Activated B cell treated with CpG ODN at 0.5 μM for 24 hours (primary cell): ENCODE results near the gene YWHAH. TPM values are rescaled to one million over a fixed set of nuclear protein-coding genes. Genes with fewer than 3 reads are reported as not detected.

ENCODE experiments used
- ATAC-seq: fragments of 200-7000 bp; cut with Tn5 transposase; one replicate; pipeline ENCODE4 v1.10.0; 2021; ENCODE audit warnings: low read depth, mild to moderate bottlenecking, moderate library complexity
- CTCF ChIA-PET: fragments of 350-600 bp; sonication (Branson Sonifier 250); formaldehyde crosslinking; loops from one replicate; lab custom pipeline; 2021; ENCODE audit warnings: antibody characterized with exemption; lab: Charles Lee
- POLR2A ChIA-PET: fragments of 350-600 bp; sonication (Branson Sonifier 250); formaldehyde crosslinking; loops from one replicate; lab custom pipeline; 2021; ENCODE audit warnings: antibody characterized with exemption; lab: Charles Lee
- DNase-seq: peaks from one replicate; pipeline ENCODE4 v3.0.0; 2022
- H3K27ac Mint-ChIP-seq: one replicate; pipeline ENCODE4 v1.8.0; 2020; ENCODE audit warnings: mixed read lengths
- H3K27me3 Mint-ChIP-seq: one replicate; pipeline ENCODE4 v1.8.0; 2021; ENCODE audit warnings: mixed read lengths
- H3K36me3 Mint-ChIP-seq: one replicate; pipeline ENCODE4 v1.8.0; 2021; ENCODE audit warnings: low read depth, mixed read lengths
- H3K4me1 Mint-ChIP-seq: one replicate; pipeline ENCODE4 v1.8.0; 2021; ENCODE audit warnings: mixed read lengths
- H3K4me3 Mint-ChIP-seq: one replicate; pipeline ENCODE4 v1.8.0; 2020; ENCODE audit warnings: mild to moderate bottlenecking, mixed read lengths
- H3K9me3 Mint-ChIP-seq: one replicate; pipeline ENCODE4 v1.8.0; 2020; ENCODE audit warnings: mixed read lengths
- intact Hi-C: fragments of 100-400 bp; cut with micrococcal nuclease; formaldehyde crosslinking; loops from one replicate; pipeline ENCODE4 v1.15.1; 2024
- total RNA-seq: library from RNA; stranded (reverse); gene quantifications from 2 replicates; pipeline ENCODE4 v1.2.3, GENCODE V29; 2022
- TF ChIP-seq, protein P1 (sequence below): fragments of 200-600 bp; IDR thresholded peaks from one replicate; pipeline ENCODE4 v1.8.0; 2022; ENCODE audit warnings: antibody characterized with exemption, mild to moderate bottlenecking

YWHAH gene
- total RNA-seq, 1 donor from 2014 or later, result 48.9 TPM

- TF ChIP-seq, protein P1, sequence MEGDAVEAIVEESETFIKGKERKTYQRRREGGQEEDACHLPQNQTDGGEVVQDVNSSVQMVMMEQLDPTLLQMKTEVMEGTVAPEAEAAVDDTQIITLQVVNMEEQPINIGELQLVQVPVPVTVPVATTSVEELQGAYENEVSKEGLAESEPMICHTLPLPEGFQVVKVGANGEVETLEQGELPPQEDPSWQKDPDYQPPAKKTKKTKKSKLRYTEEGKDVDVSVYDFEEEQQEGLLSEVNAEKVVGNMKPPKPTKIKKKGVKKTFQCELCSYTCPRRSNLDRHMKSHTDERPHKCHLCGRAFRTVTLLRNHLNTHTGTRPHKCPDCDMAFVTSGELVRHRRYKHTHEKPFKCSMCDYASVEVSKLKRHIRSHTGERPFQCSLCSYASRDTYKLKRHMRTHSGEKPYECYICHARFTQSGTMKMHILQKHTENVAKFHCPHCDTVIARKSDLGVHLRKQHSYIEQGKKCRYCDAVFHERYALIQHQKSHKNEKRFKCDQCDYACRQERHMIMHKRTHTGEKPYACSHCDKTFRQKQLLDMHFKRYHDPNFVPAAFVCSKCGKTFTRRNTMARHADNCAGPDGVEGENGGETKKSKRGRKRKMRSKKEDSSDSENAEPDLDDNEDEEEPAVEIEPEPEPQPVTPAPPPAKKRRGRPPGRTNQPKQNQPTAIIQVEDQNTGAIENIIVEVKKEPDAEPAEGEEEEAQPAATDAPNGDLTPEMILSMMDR, result no peak
- ATAC-seq, result no peak
- POLR2A ChIA-PET, result no interaction called here
- no peaks in the 10 kb centered on the region for H3K9me3 Mint-ChIP-seq
- CTCF ChIA-PET, result no interaction called here
- no peak overlapping the region for H3K27ac Mint-ChIP-seq
- no peak for DNase-seq
- H3K27me3 Mint-ChIP-seq, result peaks cover 7% of the 10 kb centered on the region
- intact Hi-C loops, result no loop called here
- no peaks in the 10 kb centered on the region for H3K36me3 Mint-ChIP-seq
- peaks cover 16% of the 10 kb centered on the region for H3K4me1 Mint-ChIP-seq
- H3K4me3 Mint-ChIP-seq, result no peak overlapping the region
Observed at GRCh38 chr22:31926969-31927368, 17.4 kb upstream of the YWHAH start.

GRCh38 chr22:31927562-31927961 lies 16.8 kb upstream of the YWHAH start:
- no peak for ATAC-seq
- DNase-seq, result no peak
- intact Hi-C loops, result no loop called here
- Mint-ChIP-seq H3K27ac (no peak overlapping the region), H3K9me3 (no peaks in the 10 kb centered on the region), H3K4me3 (no peak overlapping the region), H3K36me3 (no peaks in the 10 kb centered on the region), H3K4me1 (peaks cover 13% of the 10 kb centered on the region), H3K27me3 (peaks cover 7% of the 10 kb centered on the region)
- TF ChIP-seq, protein P1, result no peak
- CTCF ChIA-PET, result no interaction called here
- POLR2A ChIA-PET, result no interaction called here

- Mint-ChIP-seq H3K27me3 (peaks cover 7% of the 10 kb centered on the region), H3K27ac (no peak overlapping the region)
- ATAC-seq, result no peak
Observed at GRCh38 chr22:31929167-31929930, 15.0 kb upstream of the YWHAH start.

DNA sequence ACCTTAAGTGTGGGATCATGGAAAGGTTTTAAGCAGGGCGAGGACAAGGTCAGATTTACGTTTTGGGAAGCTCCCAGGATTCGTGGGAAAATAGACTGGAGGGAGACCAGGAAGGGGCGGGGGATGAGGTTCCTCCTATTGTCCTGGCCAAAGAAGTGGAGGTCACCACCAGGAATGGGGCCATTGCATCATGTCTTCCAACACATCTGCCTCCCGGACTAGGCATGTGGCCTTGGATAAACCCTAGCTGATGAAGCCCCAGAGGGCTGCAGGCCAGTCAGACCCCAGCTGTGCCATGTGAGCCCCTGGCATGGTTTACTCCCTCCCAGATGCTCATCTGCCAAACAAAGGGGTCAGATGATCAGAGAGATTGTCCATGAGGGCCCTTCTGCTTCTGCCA lies 11.5 kb upstream of the YWHAH start:
- H3K27ac Mint-ChIP-seq, result no peak overlapping the region
- H3K4me1 Mint-ChIP-seq, result no peaks in the 10 kb centered on the region
- no peak for DNase-seq
- H3K4me3 Mint-ChIP-seq, result no peak overlapping the region
- CTCF ChIA-PET, result no interaction called here
- H3K27me3 Mint-ChIP-seq, result peaks cover 3% of the 10 kb centered on the region
- no peak for ATAC-seq
- POLR2A ChIA-PET, result no interaction called here
- no peaks in the 10 kb centered on the region for H3K36me3 Mint-ChIP-seq
- no peaks in the 10 kb centered on the region for H3K9me3 Mint-ChIP-seq
- TF ChIP-seq, protein P1, result no peak
- intact Hi-C loops, result no loop called here

More at GRCh38 chr22:31929167-31929930, 15.0 kb upstream of the YWHAH start:
- no peaks in the 10 kb centered on the region for H3K4me1 Mint-ChIP-seq
- intact Hi-C loops, result no loop called here
- no peak for DNase-seq
- ChIA-PET CTCF (interaction anchor here (0.6 kb wide), 1 partner anchor 1313 kb away, joined by 3 read pairs; no protein-coding TSS in a partner anchor), POLR2A (no interaction called here)
- TF ChIP-seq, protein P1, result no peak
- no peaks in the 10 kb centered on the region for H3K9me3 Mint-ChIP-seq
- H3K4me3 Mint-ChIP-seq, result no peak overlapping the region
- no peaks in the 10 kb centered on the region for H3K36me3 Mint-ChIP-seq

- DNase-seq (no peak), ATAC-seq (no peak)
- no peak overlapping the region for H3K4me3 Mint-ChIP-seq
- intact Hi-C loops, result no loop called here
- ChIA-PET CTCF (no interaction called here), POLR2A (no interaction called here)
- no peaks in the 10 kb centered on the region for H3K36me3 Mint-ChIP-seq
- H3K9me3 Mint-ChIP-seq, result no peaks in the 10 kb centered on the region
- no peaks in the 10 kb centered on the region for H3K4me1 Mint-ChIP-seq
- no peak overlapping the region for H3K27ac Mint-ChIP-seq
- H3K27me3 Mint-ChIP-seq, result no peaks in the 10 kb centered on the region
- TF ChIP-seq, protein P1, result no peak
Observed at GRCh38 chr22:31933406-31933805, 10.9 kb upstream of the YWHAH start.
